T-helper 22 cell (primary cell): ENCODE data around the gene TMEM50A.
"Not testable (repeated sequence)": the region's sequence is repeated elsewhere in the genome, so short reads cannot be mapped to it uniquely, and the experiment has no call there.

Source experiments
- DNase-seq: peaks from one replicate; pipeline ENCODE4 v3.0.0-alpha.2; 2020; ENCODE audit warnings: low read depth

TMEM50A gene

DNA sequence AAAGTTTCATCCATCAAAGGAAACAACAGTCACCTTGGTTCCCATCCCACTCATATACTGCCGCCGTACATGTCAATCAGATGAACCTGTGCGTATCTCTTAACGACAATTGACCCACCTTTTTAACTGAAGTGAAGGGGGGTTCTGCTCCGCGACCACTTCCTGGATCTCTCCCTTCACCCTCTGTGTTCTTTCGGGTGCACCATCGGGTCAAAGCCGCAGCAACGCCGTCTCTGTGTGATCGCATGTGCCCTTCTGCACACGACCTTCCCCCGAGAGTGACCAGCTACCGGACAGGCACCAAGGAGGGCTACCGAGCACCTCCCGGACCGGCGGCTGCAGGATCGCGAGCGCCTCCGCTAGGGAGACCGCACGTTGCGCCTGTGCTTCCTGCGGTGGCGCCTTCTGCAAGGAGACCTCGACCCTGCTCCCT, 1.2 kb upstream of the TMEM50A start:
- DNase-seq = not testable (repeated sequence)

DNA sequence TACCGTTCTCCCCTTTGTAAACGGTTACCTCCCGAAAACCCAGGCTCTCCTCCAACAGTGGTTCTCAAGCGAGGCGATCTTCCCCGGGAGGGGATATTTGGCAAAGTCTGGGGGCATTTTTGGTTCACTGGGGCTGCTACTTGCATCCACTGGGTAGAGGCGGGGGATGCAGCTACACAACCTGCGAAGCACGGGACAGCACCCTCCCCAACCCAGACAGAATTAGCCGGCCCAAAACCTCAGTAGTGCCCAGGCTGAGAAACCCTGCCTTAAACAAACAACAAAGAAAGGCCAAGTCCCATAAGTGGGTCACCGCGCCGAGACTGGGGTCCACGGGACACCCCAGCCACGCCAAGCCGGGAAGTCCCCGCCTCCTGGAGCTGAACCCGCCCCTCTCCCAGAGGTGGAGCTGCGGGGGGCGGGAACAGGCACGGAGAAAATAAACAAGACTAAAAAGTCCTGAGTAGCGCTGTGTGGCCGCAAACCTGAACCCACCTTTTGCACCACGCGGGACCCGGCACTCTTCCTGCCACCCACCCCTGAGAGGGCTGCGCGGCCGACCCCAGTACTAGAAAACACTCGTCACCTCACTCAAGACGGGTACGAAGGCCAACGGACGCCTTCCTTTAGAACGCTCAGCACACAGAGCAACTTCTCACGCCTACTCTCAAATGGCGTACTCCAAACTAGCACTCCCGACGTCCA, 499 bp upstream of the TMEM50A start:
- peak; percentile 29 for DNase-seq

- no peak for DNase-seq
Observed at GRCh38 chr1:25338986-25339385, 852 bp downstream of the TMEM50A start.

GRCh38 chr1:25341746-25342145, 3.6 kb downstream of the TMEM50A start:
- no peak for DNase-seq

DNA sequence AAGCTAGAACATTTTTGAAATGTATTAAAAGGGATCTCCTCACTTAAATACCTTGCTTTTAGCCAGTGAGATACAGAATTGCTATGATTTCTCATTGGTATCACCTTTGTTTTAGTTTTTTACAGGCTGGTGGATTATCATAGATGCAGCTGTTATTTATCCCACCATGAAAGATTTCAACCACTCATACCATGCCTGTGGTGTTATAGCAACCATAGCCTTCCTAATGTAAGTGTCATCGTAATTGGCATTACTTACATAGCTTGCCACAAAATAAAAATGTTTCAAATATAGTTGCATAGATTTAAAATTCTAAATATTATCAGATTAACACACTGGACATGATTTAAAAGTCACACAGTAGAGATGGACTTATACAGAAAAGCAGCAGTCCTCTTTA, 4.7 kb downstream of the TMEM50A start:
- no peak for DNase-seq

DNA sequence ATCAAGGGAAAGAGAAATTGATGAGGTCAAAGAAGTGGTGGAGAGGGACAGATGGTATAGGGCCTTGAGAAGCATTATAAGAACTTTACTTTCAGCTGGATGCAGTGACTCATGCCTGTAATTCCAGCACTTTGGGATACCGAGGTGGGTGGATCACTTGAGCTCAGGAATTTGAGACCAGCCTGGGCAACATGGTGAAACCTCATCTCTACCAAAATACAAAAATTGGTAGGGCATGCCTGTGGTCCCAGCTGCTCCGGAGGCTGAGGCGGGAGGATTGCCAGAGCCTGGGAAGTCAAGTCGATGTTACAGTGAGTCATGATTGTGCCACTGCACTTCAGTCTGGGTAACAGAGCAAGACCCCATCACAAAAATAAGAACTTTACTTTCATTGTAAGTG, 5.7 kb downstream of the TMEM50A start:
- no peak for DNase-seq

- no peak for DNase-seq
Observed at GRCh38 chr1:25347556-25347955, 9.4 kb downstream of the TMEM50A start.

- DNase-seq = no peak
Observed at GRCh38 chr1:25349606-25350005, 11.5 kb downstream of the TMEM50A start.

DNA sequence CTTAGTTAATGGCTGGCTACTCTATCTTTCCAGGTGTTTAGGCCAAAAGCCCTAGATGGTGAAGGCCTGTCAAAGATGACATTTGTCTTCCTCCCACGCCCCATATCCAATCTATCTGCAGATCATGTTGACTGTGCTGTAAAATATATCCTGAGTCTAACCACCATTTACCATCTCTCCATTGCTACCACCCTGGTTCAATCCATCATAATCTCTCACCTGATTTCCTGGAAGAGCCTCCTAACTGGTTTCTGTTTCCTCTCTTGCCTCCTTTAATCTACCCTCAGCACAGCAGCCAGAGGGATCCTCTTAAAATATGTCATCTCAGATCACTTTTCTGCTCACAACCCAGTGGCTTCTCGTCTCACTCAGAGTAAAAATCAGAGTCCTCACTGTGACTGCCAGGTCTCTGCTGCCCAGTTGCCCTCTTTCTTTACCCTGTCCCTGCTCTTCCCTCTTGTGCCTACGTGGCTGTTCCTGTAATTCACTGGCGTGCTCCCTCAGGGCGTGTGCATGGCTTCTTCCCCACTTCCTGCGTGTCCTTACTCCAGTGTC, 17.8 kb downstream of the TMEM50A start:
- no peak for DNase-seq

GRCh38 chr1:25356441-25356840, 18.3 kb downstream of the TMEM50A start:
- no peak for DNase-seq

- no peak for DNase-seq
Observed at GRCh38 chr1:25356848-25357247, 18.7 kb downstream of the TMEM50A start.

- no peak for DNase-seq
Observed at GRCh38 chr1:25360596-25361581, 22.8 kb downstream of the TMEM50A start.

- DNase-seq = no peak
Observed at GRCh38 chr1:25361901-25362300, 23.8 kb downstream of the TMEM50A start.

DNA sequence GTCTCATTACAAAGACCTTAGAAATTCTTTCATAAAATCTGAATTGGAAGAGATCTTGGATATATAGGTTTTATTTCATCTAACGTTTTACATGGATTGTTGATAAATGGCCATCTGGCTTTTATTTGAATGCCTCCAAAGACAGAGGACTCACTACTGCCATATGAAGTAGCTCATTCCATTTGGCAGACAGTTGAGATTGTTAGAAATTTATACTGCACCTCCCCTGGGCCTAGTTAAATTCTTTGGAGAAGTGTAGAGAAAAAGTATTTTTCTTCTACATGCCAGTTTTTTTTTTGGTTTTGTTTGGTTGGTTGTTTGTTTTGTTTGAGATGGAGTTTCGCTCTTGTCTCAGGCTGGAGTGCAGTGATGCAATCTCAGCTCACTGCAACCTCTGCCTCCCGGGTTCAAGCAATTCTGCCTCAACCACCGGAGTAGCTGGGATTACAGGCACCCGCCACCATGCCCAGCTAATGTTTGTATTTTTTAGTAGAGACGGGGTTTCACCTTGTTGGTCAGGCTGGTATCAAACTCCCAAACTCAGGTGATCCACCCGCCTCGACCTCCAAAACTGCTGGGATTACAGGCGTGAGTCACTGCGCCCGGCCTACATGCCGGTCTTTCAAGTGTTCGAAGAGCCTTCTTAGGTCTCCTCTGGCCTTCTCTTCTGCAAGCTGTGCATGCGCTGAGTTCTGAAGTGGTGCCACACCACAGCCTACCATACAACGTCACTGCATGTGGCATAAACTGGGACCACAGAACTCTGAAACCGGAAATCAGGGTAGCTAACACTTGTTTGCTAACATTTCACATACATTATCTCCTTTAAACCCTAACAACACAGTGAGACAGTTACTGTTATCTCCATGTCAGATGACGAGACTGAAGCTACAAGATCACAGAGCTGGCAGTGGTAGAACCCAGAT, 24.8 kb downstream of the TMEM50A start:
- DNase-seq = not testable (repeated sequence)

DNA sequence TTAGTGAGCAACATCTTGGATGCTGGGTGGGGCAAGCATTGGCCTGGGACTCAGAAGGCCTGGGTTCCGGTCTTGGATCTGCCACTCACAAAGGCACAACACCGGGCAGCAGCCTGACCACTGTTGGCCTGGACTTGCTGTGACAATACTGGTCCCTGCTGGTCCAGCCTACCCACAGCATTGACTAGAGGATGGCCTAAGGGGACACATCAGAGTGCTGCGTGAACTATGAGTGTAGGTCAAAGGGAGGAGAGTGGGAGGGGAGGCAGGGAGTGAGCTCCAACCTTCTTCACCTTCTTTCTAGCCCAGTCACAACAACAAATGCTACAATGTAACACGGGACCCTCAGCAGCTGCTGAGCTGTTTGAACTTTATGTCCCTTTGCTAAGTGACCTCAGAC, 31.1 kb downstream of the TMEM50A start:
- no peak for DNase-seq

DNA sequence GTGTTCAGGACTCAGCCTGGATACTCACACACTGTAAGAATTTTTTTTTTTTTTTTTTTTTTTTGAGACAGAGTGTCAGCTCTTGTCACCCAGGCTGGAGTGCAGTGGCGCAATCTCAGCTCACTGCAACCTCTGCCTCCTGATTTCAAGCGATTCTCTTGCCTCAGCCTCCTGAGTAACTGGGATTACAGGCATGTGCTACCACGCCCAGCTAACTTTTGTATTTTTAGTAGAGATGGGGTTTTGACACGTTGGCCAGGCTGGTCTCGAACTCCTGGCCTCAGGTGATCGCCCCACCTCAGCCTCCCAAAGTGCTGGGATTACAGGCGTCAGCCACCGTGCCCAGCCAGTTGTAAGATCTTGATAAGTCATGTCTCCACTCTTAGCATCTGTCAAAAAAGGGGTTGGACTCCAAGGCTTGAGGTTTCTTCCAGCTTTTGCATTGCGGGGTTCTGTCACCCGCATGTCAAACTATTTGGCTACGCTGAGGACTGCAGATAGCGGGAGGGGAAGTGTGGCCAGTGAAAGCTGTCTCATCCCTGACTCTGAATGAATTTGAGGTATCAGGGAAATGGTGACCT, 31.6 kb downstream of the TMEM50A start:
- DNase-seq = not testable (repeated sequence)

DNA sequence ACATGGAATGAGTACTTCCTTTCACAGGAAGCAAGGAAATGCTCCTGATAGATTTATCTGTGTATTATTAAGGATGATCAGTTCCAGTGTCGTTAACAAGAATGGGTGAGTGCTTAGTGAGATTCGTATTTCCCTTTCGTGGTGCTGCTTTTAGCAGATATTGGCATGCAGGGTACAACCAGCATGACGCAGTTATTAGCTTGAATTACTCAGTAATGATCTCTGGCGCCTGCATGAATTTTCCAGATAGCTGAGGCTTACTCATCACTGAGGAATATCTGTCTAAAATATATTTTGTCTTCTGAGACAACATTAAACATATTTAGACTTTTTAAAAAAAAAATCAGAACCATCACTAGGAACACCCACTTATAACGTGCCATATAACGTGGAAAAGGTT, 33.6 kb downstream of the TMEM50A start:
- not testable (repeated sequence) for DNase-seq

GRCh38 chr1:25378367-25378766, 40.2 kb downstream of the TMEM50A start:
- not testable (repeated sequence) for DNase-seq

DNA sequence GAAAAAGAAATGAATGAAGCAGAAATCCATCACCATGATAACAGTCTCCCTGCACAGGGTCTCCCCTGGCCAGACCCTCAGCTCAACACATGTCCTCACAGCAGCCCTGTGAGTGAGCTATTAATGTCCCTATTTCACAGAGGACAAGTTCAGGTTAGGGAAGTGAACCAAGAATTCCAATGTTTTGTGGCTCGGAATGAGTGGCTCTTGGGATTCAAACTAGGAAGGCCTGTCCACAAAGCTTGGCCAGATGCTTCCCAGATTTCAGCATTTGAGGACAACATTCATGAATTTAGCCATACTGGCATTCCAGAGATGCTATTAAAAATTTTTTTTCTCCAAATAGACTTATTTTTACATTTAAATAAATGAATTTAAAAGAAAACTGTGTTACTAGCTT, 44.4 kb downstream of the TMEM50A start:
- not testable (repeated sequence) for DNase-seq

GRCh38 chr1:25383090-25383489, 45.0 kb downstream of the TMEM50A start:
- DNase-seq = not testable (repeated sequence)

DNA sequence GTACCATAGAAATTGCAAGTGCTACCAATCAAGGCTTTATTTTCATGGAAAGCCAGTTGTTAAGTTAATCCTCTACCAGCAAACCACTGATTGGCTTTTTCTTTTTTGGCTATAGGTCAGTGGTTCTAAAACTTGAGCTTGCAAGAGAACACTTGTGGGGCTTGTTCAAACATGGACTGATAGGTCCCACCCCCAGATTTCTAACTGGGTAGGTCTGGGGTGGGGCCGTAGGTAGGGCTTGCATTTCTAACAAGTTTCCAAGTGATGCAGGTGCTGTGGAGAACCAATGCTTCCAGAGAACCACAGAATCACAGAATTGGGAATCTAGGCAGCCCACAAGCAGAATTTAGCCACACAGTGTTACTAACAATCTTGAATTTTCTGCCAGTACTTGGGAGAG, 45.7 kb downstream of the TMEM50A start:
- DNase-seq = not testable (repeated sequence)
